Fibroblast of skin of abdomen (primary cell): ENCODE data around the gene TANC1.

Experiments used
- DNase-seq: peaks from one replicate; pipeline ENCODE4 v3.0.0-alpha.2; 2013

Gene TANC1

GRCh38 chr2:159144776-159145614, 176.6 kb downstream of the TANC1 start:
- no peak for DNase-seq

- DNase-seq, result no peak
Observed at GRCh38 chr2:159145745-159146354, 177.4 kb downstream of the TANC1 start.

- DNase-seq, result no peak
Observed at GRCh38 chr2:159146996-159147666, 178.7 kb downstream of the TANC1 start.

GRCh38 chr2:159147690-159148089, 179.2 kb downstream of the TANC1 start:
- no peak for DNase-seq

GRCh38 chr2:159148901-159149300, 180.5 kb downstream of the TANC1 start:
- no peak for DNase-seq

- DNase-seq, result no peak
Observed at GRCh38 chr2:159149747-159150146, 181.3 kb downstream of the TANC1 start.

- peak; percentile 13 for DNase-seq
Observed at GRCh38 chr2:159150280-159150746, 181.9 kb downstream of the TANC1 start.

GRCh38 chr2:159151198-159152127, 183.0 kb downstream of the TANC1 start:
- DNase-seq, result no peak

GRCh38 chr2:159152128-159152778, 183.8 kb downstream of the TANC1 start:
- no peak for DNase-seq

- DNase-seq, result no peak
Observed at GRCh38 chr2:159153063-159153462, 184.6 kb downstream of the TANC1 start.

- DNase-seq, result no peak
Observed at GRCh38 chr2:159153463-159153862, 185.0 kb downstream of the TANC1 start.

GRCh38 chr2:159153951-159154350, 185.5 kb downstream of the TANC1 start:
- DNase-seq, result no peak

- no peak for DNase-seq
Observed at GRCh38 chr2:159154366-159154765, 185.9 kb downstream of the TANC1 start.

GRCh38 chr2:159155320-159155719, 186.9 kb downstream of the TANC1 start:
- DNase-seq, result no peak

GRCh38 chr2:159155791-159156190, 187.4 kb downstream of the TANC1 start:
- no peak for DNase-seq

GRCh38 chr2:159156834-159157233, 188.4 kb downstream of the TANC1 start:
- DNase-seq, result no peak

GRCh38 chr2:159157361-159158209, 189.1 kb downstream of the TANC1 start:
- no peak for DNase-seq

GRCh38 chr2:159160412-159160811, 192.0 kb downstream of the TANC1 start:
- DNase-seq, result no peak

GRCh38 chr2:159160954-159161353, 192.5 kb downstream of the TANC1 start:
- no peak for DNase-seq

- DNase-seq, result no peak
Observed at GRCh38 chr2:159163930-159164329, 195.5 kb downstream of the TANC1 start.

GRCh38 chr2:159164457-159164911, 196.0 kb downstream of the TANC1 start:
- no peak for DNase-seq
